ENCODE measurements around the gene OR2T4. TPM values are rescaled to one million over a fixed set of nuclear protein-coding genes. Genes with fewer than 3 reads are reported as not detected.

The OR2T4 gene
- not detected in 2 replicates for total RNA-seq

GRCh38 chr1:248361121-248361715, at the start of gene OR2T4:
Gene OR2T4, plus strand, starts transcription at chr1:248361665. Its CDS starts 0 bp downstream, at chr1:248361665.
- H3K4me3 ChIP-seq (ENCODE audit: low read depth, low read length): no peak within 1 kb of the TSS
- DNase-seq (ENCODE audit: low read depth): no peak
- TF ChIP-seq, protein P1, sequence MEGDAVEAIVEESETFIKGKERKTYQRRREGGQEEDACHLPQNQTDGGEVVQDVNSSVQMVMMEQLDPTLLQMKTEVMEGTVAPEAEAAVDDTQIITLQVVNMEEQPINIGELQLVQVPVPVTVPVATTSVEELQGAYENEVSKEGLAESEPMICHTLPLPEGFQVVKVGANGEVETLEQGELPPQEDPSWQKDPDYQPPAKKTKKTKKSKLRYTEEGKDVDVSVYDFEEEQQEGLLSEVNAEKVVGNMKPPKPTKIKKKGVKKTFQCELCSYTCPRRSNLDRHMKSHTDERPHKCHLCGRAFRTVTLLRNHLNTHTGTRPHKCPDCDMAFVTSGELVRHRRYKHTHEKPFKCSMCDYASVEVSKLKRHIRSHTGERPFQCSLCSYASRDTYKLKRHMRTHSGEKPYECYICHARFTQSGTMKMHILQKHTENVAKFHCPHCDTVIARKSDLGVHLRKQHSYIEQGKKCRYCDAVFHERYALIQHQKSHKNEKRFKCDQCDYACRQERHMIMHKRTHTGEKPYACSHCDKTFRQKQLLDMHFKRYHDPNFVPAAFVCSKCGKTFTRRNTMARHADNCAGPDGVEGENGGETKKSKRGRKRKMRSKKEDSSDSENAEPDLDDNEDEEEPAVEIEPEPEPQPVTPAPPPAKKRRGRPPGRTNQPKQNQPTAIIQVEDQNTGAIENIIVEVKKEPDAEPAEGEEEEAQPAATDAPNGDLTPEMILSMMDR (conservative IDR thresholded peaks at IDR 0.05; ENCODE audit: low read depth, low read length): no peak

- H3K4me3 ChIP-seq (ENCODE audit: low read depth, low read length): no peak overlapping the region
- TF ChIP-seq, protein P1 (conservative IDR thresholded peaks at IDR 0.05; ENCODE audit: low read depth, low read length): no peak
- DNase-seq (ENCODE audit: low read depth): no peak
These were observed 44.7 kb upstream of the OR2T4 start for GRCh38 chr1:248316796-248317195.

DNA sequence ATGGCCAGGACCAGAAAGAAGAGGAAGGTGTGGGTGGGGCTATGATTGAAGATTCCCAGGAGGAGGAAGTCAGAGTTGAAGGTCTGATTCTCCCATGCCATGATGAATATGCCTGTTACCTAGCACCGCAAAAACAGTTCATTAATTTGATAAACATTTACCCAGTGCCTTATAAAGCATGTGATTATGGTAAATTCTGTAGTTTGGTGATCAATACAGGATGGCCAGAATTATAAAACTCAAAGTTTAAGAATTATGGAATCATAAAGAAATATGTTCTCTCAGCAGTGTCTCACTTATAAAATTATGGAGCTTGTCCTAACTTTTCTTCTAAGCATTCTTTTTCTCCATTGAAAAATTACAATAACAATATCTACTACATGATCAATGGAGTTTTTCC, 37.0 kb upstream of the OR2T4 start, which contains the start of gene OR2M7:
TSS of gene OR2M7 (minus strand) at position 101 of the 400 bp plus-strand sequence. CDS start at position 101, 0 bp downstream.
- DNase-seq (ENCODE audit: low read depth): no peak
- TF ChIP-seq, protein P1 (conservative IDR thresholded peaks at IDR 0.05; ENCODE audit: low read depth, low read length): no peak
- H3K4me3 ChIP-seq (ENCODE audit: low read depth, low read length): no peak within 1 kb of the TSS

GRCh38 chr1:248343451-248343850, 18.0 kb upstream of the OR2T4 start:
- no peak overlapping the region for H3K4me3 ChIP-seq (ENCODE audit: low read depth, low read length)
- TF ChIP-seq, protein P1 (conservative IDR thresholded peaks at IDR 0.05; ENCODE audit: low read depth, low read length): no peak
- DNase-seq (ENCODE audit: low read depth): no peak

GRCh38 chr1:248348475-248348874, 13.0 kb upstream of the OR2T4 start, which contains the start of gene OR14C36:
Gene OR14C36, plus strand, starts transcription at chr1:248348775. Its CDS starts 0 bp downstream, at chr1:248348775.
- no peak within 1 kb of the TSS for H3K4me3 ChIP-seq (ENCODE audit: low read depth, low read length)
- TF ChIP-seq, protein P1 (conservative IDR thresholded peaks at IDR 0.05; ENCODE audit: low read depth, low read length): no peak
- no peak for DNase-seq (ENCODE audit: low read depth)

- TF ChIP-seq, protein P1 (conservative IDR thresholded peaks at IDR 0.05; ENCODE audit: low read depth, low read length): no peak
- H3K4me3 ChIP-seq (ENCODE audit: low read depth, low read length): no peak overlapping the region
- no peak for DNase-seq (ENCODE audit: low read depth)
These were observed 2.0 kb upstream of the OR2T4 start for GRCh38 chr1:248359415-248359814.

GRCh38 chr1:248366609-248367008, 5.1 kb downstream of the OR2T4 start:
- H3K4me3 ChIP-seq (ENCODE audit: low read depth, low read length): no peak overlapping the region
- TF ChIP-seq, protein P1 (conservative IDR thresholded peaks at IDR 0.05; ENCODE audit: low read depth, low read length): no peak
- DNase-seq (ENCODE audit: low read depth): no peak

Data from epithelial cell of proximal tubule (primary cell).